Stimulated activated CD4-positive, alpha-beta T cell treated with anti-CD3 and anti-CD28 coated beads, Interleukin-15, amount 100 ng/mL, for 24 hours (primary cell): ENCODE results near the gene GPATCH3.
"Not testable (repeated sequence)": the region's sequence is repeated elsewhere in the genome, so short reads cannot be mapped to it uniquely, and the experiment has no call there.

Experiments used
- DNase-seq: peaks from one replicate; pipeline ENCODE4 v3.0.0-alpha.2; 2020

GPATCH3 gene

GRCh38 chr1:26863685-26864077 is 36.6 kb downstream of the GPATCH3 start:
- no peak for DNase-seq

GRCh38 chr1:26862781-26863684 is 37.2 kb downstream of the GPATCH3 start, which contains the start of gene SFN:
Gene SFN, plus strand, starts transcription at chr1:26863149. Its CDS starts 64 bp downstream, at chr1:26863213.
- peak; percentile 73 for DNase-seq

GRCh38 chr1:26861889-26862378 is 38.3 kb downstream of the GPATCH3 start:
- no peak for DNase-seq

DNA sequence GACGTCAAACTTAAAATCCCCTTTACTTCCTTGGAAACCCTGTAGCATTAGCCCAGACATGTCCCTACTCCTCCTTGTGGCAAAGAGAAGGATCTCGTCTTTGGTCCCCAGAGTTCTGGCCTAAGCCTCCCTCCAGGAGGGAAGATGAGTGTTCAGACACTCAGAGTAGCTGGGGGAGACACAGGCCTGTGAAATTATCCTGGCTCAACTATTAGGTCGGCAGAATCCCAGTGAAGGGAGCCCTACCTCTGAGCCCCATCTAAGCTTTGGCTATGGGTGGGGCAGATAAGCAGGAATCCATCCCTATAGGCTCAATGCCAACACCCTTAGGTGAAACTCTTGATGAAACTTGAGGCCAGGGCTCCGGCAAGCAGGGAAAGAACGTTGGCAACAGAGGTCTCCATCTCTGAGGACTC is 39.0 kb downstream of the GPATCH3 start:
- no peak for DNase-seq

DNA sequence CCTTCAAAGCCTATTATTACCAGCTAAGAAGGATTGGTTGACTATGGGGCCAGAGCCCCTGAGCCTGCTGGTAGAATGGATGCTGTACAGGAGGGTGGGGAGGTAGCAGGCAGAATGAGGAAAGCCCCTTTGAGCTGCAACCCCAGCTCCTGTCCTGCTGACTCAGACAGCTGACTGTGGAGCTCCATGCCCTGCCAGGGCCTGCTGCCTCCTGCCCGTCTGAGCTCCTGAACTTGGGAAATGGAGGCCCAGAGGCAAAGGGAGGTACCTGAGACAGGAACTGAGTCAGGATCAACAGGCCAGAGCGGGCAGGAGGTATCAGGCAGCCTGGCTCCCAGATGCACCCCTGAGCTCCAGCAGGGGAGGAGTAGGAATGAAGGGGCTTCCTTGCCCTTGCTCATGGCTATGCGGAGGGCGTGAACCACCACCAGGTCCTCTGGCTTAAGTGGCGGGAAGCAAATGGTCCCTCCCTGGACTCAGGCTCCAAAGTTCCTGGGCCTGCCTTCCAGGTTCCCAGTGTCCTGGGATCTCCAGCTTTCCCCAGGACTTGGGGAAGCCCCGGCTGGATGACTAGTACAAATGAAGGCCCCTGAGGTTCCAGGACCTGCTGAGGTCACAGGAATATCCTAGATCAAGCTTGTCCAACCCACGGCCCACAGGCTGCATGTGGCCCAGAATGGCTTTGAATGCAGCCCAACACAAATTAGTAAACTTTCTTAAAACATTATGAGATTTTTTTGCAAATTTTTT is 41.2 kb downstream of the GPATCH3 start:
- no peak for DNase-seq

DNA sequence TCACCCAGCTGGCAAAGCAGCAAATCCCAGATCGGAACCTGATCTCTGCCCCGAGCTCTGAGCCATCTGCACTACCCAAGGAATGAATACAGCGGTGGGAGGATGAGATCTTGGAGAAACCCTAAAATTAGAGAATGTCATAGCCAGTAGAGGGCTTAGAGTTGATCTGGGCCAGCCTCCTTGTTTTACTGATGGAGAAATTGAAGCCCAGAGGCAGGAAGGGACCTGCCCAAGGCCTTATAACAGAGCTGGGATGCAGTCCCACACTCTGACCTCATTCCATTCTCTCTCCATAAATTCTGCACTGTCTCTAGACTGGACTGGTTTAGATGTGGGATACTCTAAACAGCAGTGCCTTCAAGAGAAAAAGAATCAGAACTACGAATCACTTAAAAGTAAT is 42.1 kb downstream of the GPATCH3 start:
- no peak for DNase-seq

DNA sequence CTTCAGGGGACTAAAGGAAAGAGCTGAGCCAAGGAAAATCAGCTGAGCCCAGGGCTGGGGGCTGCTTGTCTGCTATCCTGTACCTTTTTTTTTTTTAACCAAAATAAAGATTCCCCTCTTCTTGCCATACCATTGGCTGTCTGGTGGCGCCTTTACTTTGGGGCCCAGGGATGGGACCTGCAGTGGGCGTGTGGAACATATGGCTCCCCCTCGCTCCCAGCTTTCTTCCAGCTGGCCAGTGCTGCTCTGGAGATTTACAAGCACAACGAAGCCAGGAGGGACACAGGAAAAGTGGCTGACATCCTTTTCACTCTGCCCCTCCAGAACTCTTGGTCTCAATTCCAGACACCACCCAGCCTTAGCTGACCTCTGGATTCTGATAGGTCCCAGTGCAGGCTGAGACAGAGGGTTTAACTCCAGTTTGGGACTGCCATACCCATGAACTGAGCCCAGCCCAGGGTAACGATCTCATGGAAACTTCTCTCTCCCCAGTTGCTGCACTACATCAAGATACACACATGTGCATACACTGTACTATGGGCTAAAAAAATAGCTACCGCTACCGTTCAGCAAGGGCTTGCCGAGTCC is 42.7 kb downstream of the GPATCH3 start:
- DNase-seq = no peak

- no peak for DNase-seq
These were observed 43.4 kb downstream of the GPATCH3 start for GRCh38 chr1:26856604-26857469.

DNA sequence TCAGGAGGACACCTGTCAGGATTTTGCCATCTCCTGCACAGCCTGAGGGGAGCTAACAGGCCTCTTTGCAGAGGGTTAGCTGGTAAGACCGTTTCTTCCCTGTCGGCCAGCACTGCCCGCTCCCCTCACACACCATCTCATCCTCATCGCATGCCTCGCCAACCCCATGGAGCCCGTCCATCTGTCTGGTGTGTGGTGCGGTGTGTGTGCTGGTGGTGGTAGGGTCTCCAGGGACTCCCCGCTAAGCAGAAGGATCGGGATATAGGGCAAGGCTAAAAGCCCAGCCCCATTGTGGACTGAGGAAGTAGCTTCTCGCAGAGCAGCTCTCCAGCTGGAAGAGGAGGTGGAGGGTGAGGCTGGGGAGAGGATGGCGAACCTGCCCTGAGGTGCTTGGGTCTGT is 44.1 kb downstream of the GPATCH3 start:
- no peak for DNase-seq

GRCh38 chr1:26855636-26856035 is 44.6 kb downstream of the GPATCH3 start:
- DNase-seq = no peak

GRCh38 chr1:26854906-26855305 is 45.4 kb downstream of the GPATCH3 start:
- DNase-seq = no peak

- DNase-seq = no peak
These were observed 46.7 kb downstream of the GPATCH3 start for GRCh38 chr1:26853600-26853999.

GRCh38 chr1:26853156-26853555 is 47.1 kb downstream of the GPATCH3 start:
- peak; percentile 86 for DNase-seq

GRCh38 chr1:26852701-26853100 is 47.6 kb downstream of the GPATCH3 start:
- no peak for DNase-seq

DNA sequence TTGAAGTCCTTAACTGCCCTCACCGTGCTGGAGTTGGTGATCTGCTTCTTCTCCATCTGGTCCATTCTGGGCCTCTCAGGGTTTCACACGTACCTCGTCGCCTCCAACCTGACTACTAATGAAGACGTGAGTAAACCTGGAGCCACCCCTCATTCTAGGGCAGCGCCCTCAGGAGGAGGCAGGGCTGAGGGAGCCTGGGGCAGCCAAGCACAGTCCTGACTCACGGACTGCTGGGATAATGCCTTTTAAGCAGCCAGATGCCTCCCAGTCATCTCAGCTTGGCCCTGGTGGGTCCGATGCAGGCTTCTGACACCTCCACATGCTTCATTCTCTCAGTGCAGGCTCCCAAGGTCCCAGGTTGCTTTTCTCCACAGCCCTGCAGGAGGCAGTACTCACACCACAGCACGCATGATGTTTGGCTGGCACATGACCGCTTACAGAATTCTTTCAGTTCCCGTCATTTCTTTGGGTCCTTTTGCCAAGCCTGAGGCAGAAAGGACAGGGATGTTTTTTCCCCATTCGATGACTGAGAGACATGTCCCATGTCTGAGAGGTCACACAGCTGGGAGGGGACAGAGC is 49.1 kb downstream of the GPATCH3 start:
- DNase-seq = no peak

DNA sequence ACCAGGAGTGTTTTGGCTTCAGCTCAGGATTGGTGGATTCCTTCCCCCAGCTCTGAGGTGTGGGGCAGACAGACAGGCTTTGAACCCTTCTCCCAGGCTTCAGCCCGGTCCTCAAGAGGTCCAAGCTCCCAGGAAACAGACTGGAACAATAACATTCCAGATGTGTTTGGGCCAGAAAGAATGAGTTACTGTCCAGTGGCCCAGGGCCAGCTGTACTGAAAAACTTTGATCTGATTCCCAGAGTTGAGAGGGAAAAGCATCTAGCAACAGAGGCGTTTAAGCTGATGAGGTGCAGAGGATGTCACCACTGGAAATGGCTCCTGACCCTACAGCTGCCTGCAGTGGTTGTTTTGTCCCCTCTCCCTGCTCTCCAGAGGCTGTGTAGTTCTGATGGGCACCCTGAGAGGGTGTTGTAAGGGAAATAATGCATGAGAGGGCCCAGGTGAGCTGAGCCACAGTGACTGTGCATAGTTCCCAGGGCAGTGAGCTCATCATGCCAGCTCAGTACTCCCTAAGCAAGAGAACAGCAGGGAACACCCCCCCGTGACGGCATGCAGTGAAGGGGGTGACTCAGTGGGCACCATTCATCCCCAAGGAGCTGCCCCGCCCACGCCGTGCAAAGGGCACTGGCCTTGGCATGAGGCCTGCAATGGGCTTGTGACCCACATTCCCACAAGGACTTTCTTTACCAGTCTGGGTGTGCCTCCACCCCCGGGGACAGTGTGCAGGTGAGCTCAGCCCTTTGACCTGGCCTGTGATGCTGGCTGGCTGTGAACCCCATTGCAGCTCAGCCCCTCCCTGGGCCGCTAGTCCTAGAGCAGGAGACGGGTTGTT is 51.1 kb downstream of the GPATCH3 start:
- DNase-seq = no peak

DNA sequence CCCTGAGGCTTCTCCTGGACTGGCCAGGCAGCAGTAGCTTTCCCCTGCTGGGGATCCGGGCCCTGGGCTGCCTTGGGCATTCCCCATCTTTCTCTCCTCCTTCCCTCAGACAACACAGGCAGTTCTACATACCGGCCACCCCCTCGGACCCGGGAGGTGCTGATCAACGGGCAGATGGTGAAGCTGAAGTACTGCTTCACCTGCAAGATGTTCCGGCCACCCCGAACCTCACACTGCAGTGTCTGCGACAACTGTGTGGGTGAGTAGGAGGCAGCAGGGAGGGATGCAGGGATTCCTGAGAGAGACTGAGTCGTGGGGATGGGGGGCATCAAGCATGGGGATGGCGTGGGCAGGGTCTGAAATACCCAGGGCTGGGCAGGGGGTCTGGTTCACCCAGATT is 51.8 kb downstream of the GPATCH3 start:
- no peak for DNase-seq

GRCh38 chr1:26847826-26848225 is 52.4 kb downstream of the GPATCH3 start:
- DNase-seq = not testable (repeated sequence)

- DNase-seq = no peak
These were observed 55.7 kb downstream of the GPATCH3 start for GRCh38 chr1:26844424-26845196.
